Esophagus mucosa (tissue), 1 donor: Measurements from ENCODE around the gene OR9G1. TPM values are rescaled to one million over a fixed set of nuclear protein-coding genes. Genes with fewer than 3 reads are reported as not detected.
"Not testable (repeated sequence)": the region's sequence is repeated elsewhere in the genome, so short reads cannot be mapped to it uniquely, and the experiment has no call there.

Source experiments
- ATAC-seq: fragments of 200-7000 bp; cut with Tn5 transposase; one replicate; pipeline ENCODE4 v1.9.1; 2020
- total RNA-seq: library from RNA; stranded (reverse); gene quantifications from one replicate; pipeline ENCODE4 v1.2.4, GENCODE V29; 2023
- donor health status: DM: yes; HTN: yes; CAD: no.

The OR9G1 gene
- total RNA-seq, result not detected

- ATAC-seq, result no peak
These were observed at the start of gene OR9G1 for GRCh38 chr11:56698795-56699194. OR9G1 (plus strand) TSS chr11:56699095; CDS start chr11:56700388, 1,293 bp downstream.

- ATAC-seq, result no peak
These were observed 39.1 kb upstream of the OR9G1 start for GRCh38 chr11:56659755-56660154.

- no peak for ATAC-seq
These were observed 35.5 kb upstream of the OR9G1 start, which contains the start of gene OR5AR1 for GRCh38 chr11:56663386-56663785. OR5AR1 (plus strand) TSS chr11:56663686; CDS start chr11:56663686, 0 bp downstream.

GRCh38 chr11:56670984-56671383 lies 27.9 kb upstream of the OR9G1 start:
- peak; percentile 54 for ATAC-seq

GRCh38 chr11:56688554-56689100 lies 10.3 kb upstream of the OR9G1 start:
- ATAC-seq, result no peak

GRCh38 chr11:56691179-56691578 lies 7.7 kb upstream of the OR9G1 start:
- not testable (repeated sequence) for ATAC-seq

GRCh38 chr11:56693428-56693827 lies 5.5 kb upstream of the OR9G1 start:
- no peak for ATAC-seq

GRCh38 chr11:56700242-56700913 lies 1.5 kb downstream of the OR9G1 start:
- peak; percentile 17 for ATAC-seq

GRCh38 chr11:56700914-56701485 lies 2.1 kb downstream of the OR9G1 start:
- ATAC-seq, result peak; percentile 18

GRCh38 chr11:56705784-56706396 lies 7.0 kb downstream of the OR9G1 start:
- no peak for ATAC-seq

- peak; percentile 39 for ATAC-seq
These were observed 7.6 kb downstream of the OR9G1 start for GRCh38 chr11:56706486-56706885.

GRCh38 chr11:56714206-56714605 lies 15.3 kb downstream of the OR9G1 start:
- ATAC-seq, result no peak

- peak; percentile 87 for ATAC-seq
These were observed 17.5 kb downstream of the OR9G1 start for GRCh38 chr11:56716379-56716854.

- no peak for ATAC-seq
These were observed 21.6 kb downstream of the OR9G1 start for GRCh38 chr11:56720513-56720912.

GRCh38 chr11:56740107-56740506 lies 41.2 kb downstream of the OR9G1 start:
- ATAC-seq, result no peak

- ATAC-seq, result no peak
These were observed 42.0 kb downstream of the OR9G1 start for GRCh38 chr11:56740886-56741285.

GRCh38 chr11:56748597-56748996 lies 49.7 kb downstream of the OR9G1 start, which contains the start of gene OR9G4:
OR9G4 (minus strand) TSS chr11:56748697; CDS start chr11:56743766, 4,931 bp downstream.
- no peak for ATAC-seq

- no peak for ATAC-seq
These were observed 51.3 kb downstream of the OR9G1 start for GRCh38 chr11:56750190-56750589.

GRCh38 chr11:56751480-56751879 lies 52.6 kb downstream of the OR9G1 start:
- no peak for ATAC-seq
